ENCODE data around the gene MRPL43. TPM values are rescaled to one million over a fixed set of nuclear protein-coding genes. Genes with fewer than 3 reads are reported as not detected.

Gene MRPL43
- total RNA-seq, 1 donor from 2014 or later: 70.2 TPM

DNA sequence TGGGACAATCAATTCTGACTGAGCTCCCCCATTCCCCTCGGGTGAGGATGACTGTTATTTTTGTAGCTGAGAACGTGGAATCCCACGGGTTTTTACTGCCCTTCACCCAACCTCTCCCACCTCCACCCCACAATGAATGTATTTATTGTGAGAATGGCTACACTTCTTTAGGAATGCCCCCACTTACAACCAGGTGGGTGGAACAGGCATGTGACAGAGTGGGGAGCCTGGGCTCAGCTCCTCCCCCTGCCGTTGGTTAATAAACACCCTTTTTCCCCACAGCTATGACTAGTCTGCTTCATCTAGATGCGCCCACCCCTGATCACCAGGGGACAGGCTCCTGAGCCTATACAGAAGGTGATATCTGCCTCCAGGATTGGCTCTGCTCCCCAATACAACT is 2.0 kb downstream of the MRPL43 start:
- no peaks in the 10 kb centered on the region for H3K27me3 Mint-ChIP-seq (ENCODE audit: low read depth)
- no peak for DNase-seq (ENCODE audit: low spot score in 2 of 2, unreplicated experiment in 2 of 2)
- TF ChIP-seq, protein P1, sequence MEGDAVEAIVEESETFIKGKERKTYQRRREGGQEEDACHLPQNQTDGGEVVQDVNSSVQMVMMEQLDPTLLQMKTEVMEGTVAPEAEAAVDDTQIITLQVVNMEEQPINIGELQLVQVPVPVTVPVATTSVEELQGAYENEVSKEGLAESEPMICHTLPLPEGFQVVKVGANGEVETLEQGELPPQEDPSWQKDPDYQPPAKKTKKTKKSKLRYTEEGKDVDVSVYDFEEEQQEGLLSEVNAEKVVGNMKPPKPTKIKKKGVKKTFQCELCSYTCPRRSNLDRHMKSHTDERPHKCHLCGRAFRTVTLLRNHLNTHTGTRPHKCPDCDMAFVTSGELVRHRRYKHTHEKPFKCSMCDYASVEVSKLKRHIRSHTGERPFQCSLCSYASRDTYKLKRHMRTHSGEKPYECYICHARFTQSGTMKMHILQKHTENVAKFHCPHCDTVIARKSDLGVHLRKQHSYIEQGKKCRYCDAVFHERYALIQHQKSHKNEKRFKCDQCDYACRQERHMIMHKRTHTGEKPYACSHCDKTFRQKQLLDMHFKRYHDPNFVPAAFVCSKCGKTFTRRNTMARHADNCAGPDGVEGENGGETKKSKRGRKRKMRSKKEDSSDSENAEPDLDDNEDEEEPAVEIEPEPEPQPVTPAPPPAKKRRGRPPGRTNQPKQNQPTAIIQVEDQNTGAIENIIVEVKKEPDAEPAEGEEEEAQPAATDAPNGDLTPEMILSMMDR (IDR thresholded peaks at IDR 0.05; ENCODE audit: unreplicated experiment): no peak
- peak overlapping the region; percentile 97 for H3K4me3 Mint-ChIP-seq
- peaks cover 15% of the 10 kb centered on the region for H3K36me3 Mint-ChIP-seq
- H3K4me1 Mint-ChIP-seq: peaks cover 24% of the 10 kb centered on the region
- H3K27ac Mint-ChIP-seq: no peak overlapping the region
- H3K9me3 Mint-ChIP-seq: no peaks in the 10 kb centered on the region

DNA sequence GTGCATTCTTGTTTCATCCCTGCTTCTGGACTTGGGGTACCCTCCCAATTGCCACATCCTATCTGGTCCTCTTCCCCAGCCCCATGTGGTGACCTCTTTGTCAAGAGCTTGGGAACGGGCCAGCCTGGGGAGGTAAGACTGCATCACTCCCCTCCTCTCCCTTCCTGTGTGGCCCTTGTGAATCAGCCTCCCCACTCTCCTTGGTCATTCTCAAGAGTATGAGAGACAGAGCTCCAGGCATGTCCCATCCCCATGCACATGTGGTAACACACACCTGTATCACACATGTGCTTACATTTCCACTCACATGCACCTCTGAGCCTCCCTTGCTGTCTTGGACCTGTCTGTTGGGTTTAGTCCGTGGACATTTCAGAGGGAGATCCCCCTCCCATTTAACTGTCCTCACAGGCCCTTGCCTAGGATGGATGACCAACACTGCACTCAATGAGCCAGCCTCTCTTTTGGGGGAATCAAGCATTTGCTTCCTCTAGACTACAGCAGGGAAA is 2.6 kb downstream of the MRPL43 start:
- no peaks in the 10 kb centered on the region for H3K27me3 Mint-ChIP-seq (ENCODE audit: low read depth)
- TF ChIP-seq, protein P1 (IDR thresholded peaks at IDR 0.05; ENCODE audit: unreplicated experiment): no peak
- H3K27ac Mint-ChIP-seq: no peak overlapping the region
- no peak overlapping the region for H3K4me3 Mint-ChIP-seq
- DNase-seq (ENCODE audit: low spot score in 2 of 2, unreplicated experiment in 2 of 2): no peak
- no peaks in the 10 kb centered on the region for H3K9me3 Mint-ChIP-seq
- H3K4me1 Mint-ChIP-seq: peaks cover 24% of the 10 kb centered on the region
- H3K36me3 Mint-ChIP-seq: peaks cover 17% of the 10 kb centered on the region

DNA sequence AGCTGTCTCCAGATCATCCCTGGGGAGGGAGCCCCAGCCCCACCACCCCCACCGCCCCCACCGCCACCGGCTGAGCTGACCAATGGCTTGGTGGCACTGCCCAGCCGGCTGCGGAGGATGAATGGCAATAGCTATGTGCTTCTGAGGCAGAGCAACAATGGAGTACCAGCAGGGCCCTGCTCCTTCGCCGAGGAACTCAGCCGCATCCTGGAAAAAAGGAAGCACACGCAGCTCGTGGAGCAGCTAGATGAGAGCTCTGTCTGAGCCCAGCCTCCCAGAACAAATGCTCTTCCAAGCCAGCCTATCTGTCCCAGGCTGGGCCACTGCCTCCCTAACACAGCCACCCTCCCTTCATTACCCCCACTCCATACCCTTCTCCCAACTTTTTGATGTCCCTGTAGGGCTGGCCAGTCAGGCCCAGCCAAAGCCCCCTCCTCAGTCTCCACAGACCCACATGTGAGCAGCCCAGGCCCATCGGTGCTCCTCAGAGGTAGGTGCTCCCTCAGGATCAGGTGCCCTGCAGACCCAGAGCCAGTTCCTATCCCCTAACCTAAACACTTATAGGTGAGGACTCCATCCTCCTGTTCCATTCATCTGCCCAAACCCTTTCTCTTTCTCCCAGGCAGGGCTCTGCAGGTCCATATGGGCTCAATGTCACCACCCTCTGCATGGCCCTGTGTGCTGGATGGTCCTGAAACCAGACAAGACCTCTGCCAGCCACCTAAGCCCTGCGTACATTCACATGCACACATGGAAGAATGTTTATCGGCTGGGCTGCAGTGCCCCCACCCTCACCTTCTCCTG is 3.2 kb downstream of the MRPL43 start:
- no peak overlapping the region for H3K4me3 Mint-ChIP-seq
- TF ChIP-seq, protein P1 (IDR thresholded peaks at IDR 0.05; ENCODE audit: unreplicated experiment): no peak
- no peaks in the 10 kb centered on the region for H3K9me3 Mint-ChIP-seq
- DNase-seq (ENCODE audit: low spot score in 2 of 2, unreplicated experiment in 2 of 2): no peak
- H3K27ac Mint-ChIP-seq: no peak overlapping the region
- H3K36me3 Mint-ChIP-seq: peaks cover 16% of the 10 kb centered on the region
- peaks cover 24% of the 10 kb centered on the region for H3K4me1 Mint-ChIP-seq
- H3K27me3 Mint-ChIP-seq (ENCODE audit: low read depth): no peaks in the 10 kb centered on the region

DNA sequence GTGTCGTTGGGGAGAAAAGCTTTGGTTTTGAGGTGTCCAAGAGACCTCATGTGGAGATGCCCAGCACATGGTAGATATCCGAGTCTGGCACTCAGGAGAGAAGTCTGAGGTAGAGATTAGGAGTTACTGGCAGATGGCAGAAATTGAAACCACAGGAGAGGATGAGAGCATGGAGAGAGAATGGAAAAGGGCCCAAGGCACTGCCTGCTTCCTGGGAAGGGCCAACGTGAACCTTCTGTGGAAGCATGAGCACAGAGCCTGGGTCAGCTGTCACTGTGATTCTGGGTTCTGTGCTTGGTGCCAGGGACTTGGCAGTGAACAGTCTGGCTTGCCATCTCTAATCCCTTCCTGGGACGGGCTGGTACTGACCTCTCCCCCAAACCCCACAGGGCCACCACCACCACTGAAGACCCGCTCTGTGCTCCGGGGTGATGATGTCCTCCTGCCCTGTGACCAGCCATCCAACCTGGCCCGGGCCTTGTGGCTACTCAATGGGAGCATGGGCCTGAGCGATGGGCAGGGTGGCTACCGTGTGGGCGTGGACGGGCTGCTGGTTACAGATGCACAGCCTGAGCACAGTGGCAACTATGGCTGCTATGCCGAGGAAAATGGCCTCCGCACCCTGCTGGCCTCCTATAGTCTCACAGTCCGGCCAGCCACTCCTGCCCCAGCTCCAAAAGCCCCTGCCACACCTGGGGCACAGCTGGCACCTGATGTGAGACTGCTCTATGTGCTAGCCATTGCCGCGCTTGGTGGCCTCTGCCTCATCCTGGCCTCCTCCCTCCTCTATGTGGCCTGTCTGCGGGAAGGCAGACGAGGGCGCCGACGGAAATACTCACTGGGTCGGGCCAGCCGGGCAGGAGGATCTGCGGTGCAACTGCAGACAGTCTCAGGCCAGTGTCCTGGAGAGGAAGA is 4.1 kb downstream of the MRPL43 start:
- no peak overlapping the region for H3K4me3 Mint-ChIP-seq

DNA sequence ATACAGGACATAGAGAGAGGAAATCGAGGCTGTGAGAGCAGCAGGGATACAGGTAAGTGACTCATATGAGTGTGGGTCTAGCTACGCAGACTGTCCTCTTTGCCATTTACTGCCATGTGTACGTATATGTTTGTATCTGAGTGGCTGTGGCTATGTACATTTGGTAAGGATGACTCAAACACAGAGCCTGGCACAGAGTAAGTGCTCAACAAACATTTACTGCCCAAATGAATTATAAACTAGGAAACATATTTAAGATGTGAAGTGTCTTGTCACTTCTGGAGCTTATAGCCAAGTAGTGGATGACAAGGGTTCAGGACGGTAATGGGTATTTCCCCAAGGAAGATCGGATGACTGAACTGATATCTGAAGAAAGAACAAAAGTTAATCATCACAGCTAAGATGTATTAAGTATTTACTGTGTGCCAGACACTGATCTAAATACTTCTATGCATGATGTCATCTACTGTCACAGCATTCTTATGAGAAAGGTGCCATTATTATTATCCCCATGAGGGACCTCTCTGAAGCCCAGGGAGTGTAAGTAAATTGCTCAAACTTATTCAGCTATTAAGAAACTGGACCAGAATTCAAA is 6.0 kb downstream of the MRPL43 start:
- no peaks in the 10 kb centered on the region for H3K9me3 Mint-ChIP-seq
- no peak overlapping the region for H3K27ac Mint-ChIP-seq
- TF ChIP-seq, protein P1 (IDR thresholded peaks at IDR 0.05; ENCODE audit: unreplicated experiment): no peak
- H3K4me1 Mint-ChIP-seq: peaks cover 10% of the 10 kb centered on the region
- H3K27me3 Mint-ChIP-seq (ENCODE audit: low read depth): no peaks in the 10 kb centered on the region
- H3K4me3 Mint-ChIP-seq: no peak overlapping the region
- DNase-seq (ENCODE audit: low spot score in 2 of 2, unreplicated experiment in 2 of 2): no peak
- H3K36me3 Mint-ChIP-seq: peaks cover 17% of the 10 kb centered on the region

More for the DNA sequence above, 4.1 kb downstream of the MRPL43 start:
- Mint-ChIP-seq H3K4me1 (peaks cover 22% of the 10 kb centered on the region), H3K36me3 (peaks cover 17% of the 10 kb centered on the region), H3K27me3 (ENCODE audit: low read depth) (no peaks in the 10 kb centered on the region), H3K27ac (no peak overlapping the region), H3K9me3 (no peaks in the 10 kb centered on the region)
- TF ChIP-seq, protein P1 (IDR thresholded peaks at IDR 0.05; ENCODE audit: unreplicated experiment): no peak
- no peak for DNase-seq (ENCODE audit: low spot score in 2 of 2, unreplicated experiment in 2 of 2)

All from mesothelial cell of epicardium (in vitro differentiated cells).